MM.1S (cell line): ENCODE data around the gene C2CD4C.

Experiments
- EZH2phosphoT487 ChIP-seq: fragments of 300-600 bp; sonication (generic); IDR thresholded peaks from 2 replicates; pipeline ENCODE4 v1.6.1; 2018; ENCODE audit warnings: antibody characterized with exemption, low read length
- TF ChIP-seq, protein P1 (sequence below): fragments of 300-600 bp; sonication (generic); IDR thresholded peaks from 2 replicates; pipeline ENCODE4 v1.5.1; 2016; ENCODE audit warnings: antibody characterized with exemption, low read length, mixed read lengths

DNA sequence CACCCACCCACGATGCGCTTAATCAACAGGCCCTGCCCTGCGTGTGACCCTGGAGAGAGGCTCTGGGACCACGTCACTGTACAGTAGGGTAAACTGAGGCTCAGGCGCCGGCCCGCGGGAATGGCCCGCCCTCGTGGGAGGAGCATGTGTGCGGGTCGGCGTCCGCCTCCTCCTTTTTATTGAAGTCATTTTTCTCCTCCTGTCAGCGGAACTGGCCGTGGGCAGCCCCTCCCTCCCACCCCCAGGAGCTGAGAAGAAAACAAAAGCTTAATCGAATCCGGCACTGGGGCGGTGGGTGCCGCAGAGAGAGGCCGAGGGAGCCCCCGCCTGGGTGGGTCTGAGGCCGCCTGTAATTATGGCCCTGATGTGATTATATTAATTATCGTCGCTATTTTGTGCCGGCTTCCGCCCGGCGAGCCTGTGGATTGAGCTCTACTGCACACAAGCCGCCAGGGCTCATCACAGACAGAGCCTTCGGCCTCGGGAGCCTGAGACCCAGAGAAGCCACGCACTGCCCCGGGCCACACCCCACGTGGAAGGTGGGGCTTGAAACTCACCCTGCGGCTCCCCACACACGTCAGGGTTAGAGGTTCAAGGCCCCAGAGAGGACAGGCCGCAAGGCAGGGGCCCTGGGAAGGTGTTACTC, 7.0 kb downstream of the C2CD4C start:
- no peak for TF ChIP-seq EZH2phosphoT487
- TF ChIP-seq, protein P1, sequence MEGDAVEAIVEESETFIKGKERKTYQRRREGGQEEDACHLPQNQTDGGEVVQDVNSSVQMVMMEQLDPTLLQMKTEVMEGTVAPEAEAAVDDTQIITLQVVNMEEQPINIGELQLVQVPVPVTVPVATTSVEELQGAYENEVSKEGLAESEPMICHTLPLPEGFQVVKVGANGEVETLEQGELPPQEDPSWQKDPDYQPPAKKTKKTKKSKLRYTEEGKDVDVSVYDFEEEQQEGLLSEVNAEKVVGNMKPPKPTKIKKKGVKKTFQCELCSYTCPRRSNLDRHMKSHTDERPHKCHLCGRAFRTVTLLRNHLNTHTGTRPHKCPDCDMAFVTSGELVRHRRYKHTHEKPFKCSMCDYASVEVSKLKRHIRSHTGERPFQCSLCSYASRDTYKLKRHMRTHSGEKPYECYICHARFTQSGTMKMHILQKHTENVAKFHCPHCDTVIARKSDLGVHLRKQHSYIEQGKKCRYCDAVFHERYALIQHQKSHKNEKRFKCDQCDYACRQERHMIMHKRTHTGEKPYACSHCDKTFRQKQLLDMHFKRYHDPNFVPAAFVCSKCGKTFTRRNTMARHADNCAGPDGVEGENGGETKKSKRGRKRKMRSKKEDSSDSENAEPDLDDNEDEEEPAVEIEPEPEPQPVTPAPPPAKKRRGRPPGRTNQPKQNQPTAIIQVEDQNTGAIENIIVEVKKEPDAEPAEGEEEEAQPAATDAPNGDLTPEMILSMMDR, result no peak
